Mucosa of rectum (tissue), 2 donors: ENCODE results near the gene ALDOC.
A peak's percentile ranks its signal among the peaks of the same experiment; 100 is the strongest.

Source experiments
- H3K27ac ChIP-seq, 2 donors: one replicate each; pipeline ENCODE4 v1.7.0; 2013; ENCODE audit warnings: inconsistent platforms in 2 of 2, low read depth in 2 of 2, low read length in 2 of 2
- H3K27me3 ChIP-seq, 2 donors: one replicate each; pipeline ENCODE4 v1.7.0; 2013; ENCODE audit warnings: low read length in 2 of 2; ENCODE audit not compliant: control insufficient read depth in 2 of 2, insufficient read depth in 2 of 2
- H3K36me3 ChIP-seq, 2 donors: one replicate each; pipeline ENCODE4 v1.7.0; 2013; ENCODE audit warnings: low read length in 2 of 2; ENCODE audit not compliant: control insufficient read depth in 2 of 2, insufficient read depth in 2 of 2
- H3K4me1 ChIP-seq, 2 donors: one replicate each; pipeline ENCODE4 v1.7.0; 2013; ENCODE audit warnings: low read length in 2 of 2, mild to moderate bottlenecking in 1 of 2; ENCODE audit not compliant: control insufficient read depth in 2 of 2, insufficient read depth in 2 of 2
- H3K4me3 ChIP-seq, 2 donors: one replicate each; pipeline ENCODE4 v1.7.0; 2013; ENCODE audit warnings: low read length in 2 of 2
- H3K9ac ChIP-seq, 2 donors: one replicate each; pipeline ENCODE4 v1.7.0; 2013; ENCODE audit warnings: low read length in 2 of 2, low read depth in 1 of 2, mild to moderate bottlenecking in 1 of 2
- H3K9me3 ChIP-seq, 2 donors: one replicate each; pipeline ENCODE4 v1.7.0; 2013; ENCODE audit warnings: low read length in 2 of 2; ENCODE audit not compliant: control insufficient read depth in 2 of 2
- donor health status: healthy.
- donor health status: Normal muscosa, but diverticular disease.

ALDOC gene

GRCh38 chr17:28547623-28548416 lies 28.9 kb downstream of the ALDOC start:
- Histone ChIP-seq H3K27me3 (no peaks in the 10 kb centered on the region), H3K27ac (peak overlapping the region; percentile 15 to 43), H3K9me3 (no peaks in the 10 kb centered on the region), H3K4me1 (peaks cover 12 to 21% of the 10 kb centered on the region in 2 donors), H3K9ac (no peak overlapping the region), H3K4me3 (no peak overlapping the region), H3K36me3 (peaks cover 0 to 8% of the 10 kb centered on the region in 2 donors)

- H3K4me3 ChIP-seq = no peak overlapping the region
- peak overlapping the region in 1 of 2 donors; percentile 43 for H3K27ac ChIP-seq
- H3K36me3 ChIP-seq = peaks cover 0 to 8% of the 10 kb centered on the region in 2 donors
- H3K4me1 ChIP-seq = peaks cover 9 to 19% of the 10 kb centered on the region in 2 donors
- H3K9ac ChIP-seq = no peak overlapping the region
- H3K9me3 ChIP-seq = no peaks in the 10 kb centered on the region
- H3K27me3 ChIP-seq = no peaks in the 10 kb centered on the region
Observed at GRCh38 chr17:28547096-28547622, 29.5 kb downstream of the ALDOC start.

DNA sequence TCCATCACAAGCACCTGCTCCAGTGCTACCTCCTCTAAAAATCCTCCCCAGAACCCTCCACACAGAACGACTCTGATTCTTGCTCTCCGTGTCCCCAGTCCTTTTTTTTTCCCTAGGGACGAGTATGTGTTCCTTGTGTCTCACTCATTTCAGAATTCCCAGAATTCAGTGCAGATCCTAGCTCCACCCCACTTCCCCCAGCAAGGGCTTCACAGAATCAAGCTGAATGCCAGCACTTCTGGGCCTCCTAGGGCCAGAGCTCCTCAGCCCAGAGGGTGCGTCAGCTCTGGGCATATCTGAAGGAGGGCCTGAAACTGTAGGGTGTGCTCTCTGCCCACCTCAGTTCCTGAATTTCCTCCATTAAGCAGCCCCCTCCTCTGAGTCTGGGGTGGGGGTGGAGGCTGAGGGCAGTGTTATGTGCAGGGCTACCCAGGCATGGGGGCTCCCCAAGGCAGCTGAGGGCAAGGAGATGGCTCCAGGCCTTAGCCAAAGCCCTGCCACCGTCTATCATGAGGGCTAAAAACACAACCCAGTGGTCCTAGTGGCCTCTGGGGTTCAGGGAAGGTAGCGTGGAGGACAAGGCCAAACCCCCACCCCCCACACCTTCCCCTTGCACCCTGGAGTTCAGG lies 30.8 kb downstream of the ALDOC start:
- Histone ChIP-seq H3K9me3 (no peaks in the 10 kb centered on the region), H3K9ac (no peak overlapping the region), H3K4me1 (peaks cover 9 to 14% of the 10 kb centered on the region in 2 donors), H3K4me3 (no peak overlapping the region), H3K27me3 (no peaks in the 10 kb centered on the region), H3K27ac (no peak overlapping the region), H3K36me3 (peaks cover 0 to 8% of the 10 kb centered on the region in 2 donors)

DNA sequence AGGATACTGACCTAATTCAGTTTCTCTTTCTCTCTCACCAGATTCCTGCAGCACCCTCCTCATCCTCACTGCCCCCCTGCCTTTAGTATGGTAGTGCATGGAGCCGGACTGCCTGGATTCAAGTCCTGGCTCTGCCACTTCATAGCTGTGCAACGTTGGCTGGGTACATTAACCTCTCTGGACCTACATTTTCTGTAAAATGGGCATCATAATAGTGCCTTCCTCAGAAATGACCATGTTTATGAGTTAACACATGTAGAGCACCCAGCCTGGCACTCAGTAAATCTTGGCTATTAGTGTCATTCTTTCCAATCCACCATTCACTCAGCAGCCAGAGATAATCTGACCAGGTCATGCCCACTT lies 31.6 kb downstream of the ALDOC start:
- H3K27me3 ChIP-seq = no peaks in the 10 kb centered on the region
- peaks cover 9 to 11% of the 10 kb centered on the region in 2 donors for H3K4me1 ChIP-seq
- H3K27ac ChIP-seq = no peak overlapping the region
- H3K9me3 ChIP-seq = no peaks in the 10 kb centered on the region
- H3K9ac ChIP-seq = no peak overlapping the region
- no peak overlapping the region for H3K4me3 ChIP-seq
- H3K36me3 ChIP-seq = peaks cover 0 to 8% of the 10 kb centered on the region in 2 donors

- no peak overlapping the region for H3K4me3 ChIP-seq
- H3K27me3 ChIP-seq = no peaks in the 10 kb centered on the region
- no peak overlapping the region for H3K27ac ChIP-seq
- H3K36me3 ChIP-seq = peaks cover 0 to 8% of the 10 kb centered on the region in 2 donors
- H3K4me1 ChIP-seq = peaks cover 4 to 8% of the 10 kb centered on the region in 2 donors
- no peak overlapping the region for H3K9ac ChIP-seq
- H3K9me3 ChIP-seq = no peaks in the 10 kb centered on the region
Observed at GRCh38 chr17:28544402-28545140, 32.1 kb downstream of the ALDOC start.

- H3K27me3 ChIP-seq = peaks cover 0 to 3% of the 10 kb centered on the region in 2 donors
- peaks cover 0 to 10% of the 10 kb centered on the region in 2 donors for H3K4me1 ChIP-seq
- no peak overlapping the region for H3K9ac ChIP-seq
- H3K4me3 ChIP-seq = no peak overlapping the region
- H3K27ac ChIP-seq = no peak overlapping the region
- H3K36me3 ChIP-seq = no peaks in the 10 kb centered on the region
- no peaks in the 10 kb centered on the region for H3K9me3 ChIP-seq
Observed at GRCh38 chr17:28541439-28541838, 35.3 kb downstream of the ALDOC start.

DNA sequence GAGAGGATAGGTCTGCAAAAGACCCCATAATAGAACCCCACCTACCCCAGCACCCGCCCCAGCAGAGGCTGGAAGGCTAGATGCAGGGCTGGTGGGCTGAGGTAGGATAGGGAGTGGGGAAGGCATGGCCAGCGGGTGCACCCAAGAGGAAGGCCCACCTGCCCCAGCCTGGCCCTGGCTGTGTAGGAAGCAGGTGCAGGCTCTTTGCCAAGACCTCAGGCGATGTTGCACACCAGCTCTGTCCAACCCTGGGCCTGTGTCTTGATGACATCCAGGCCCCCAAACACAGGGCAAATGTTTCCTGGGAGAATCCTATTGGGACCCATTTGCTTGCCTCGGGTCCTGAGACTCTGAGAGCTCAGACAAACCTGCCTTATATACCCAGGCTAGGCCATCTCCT lies 36.5 kb downstream of the ALDOC start:
- Histone ChIP-seq H3K9me3 (no peaks in the 10 kb centered on the region), H3K4me3 (no peak overlapping the region), H3K27me3 (peaks cover 0 to 3% of the 10 kb centered on the region in 2 donors), H3K4me1 (peaks cover 0 to 19% of the 10 kb centered on the region in 2 donors), H3K9ac (no peak overlapping the region), H3K36me3 (no peaks in the 10 kb centered on the region), H3K27ac (no peak overlapping the region)

DNA sequence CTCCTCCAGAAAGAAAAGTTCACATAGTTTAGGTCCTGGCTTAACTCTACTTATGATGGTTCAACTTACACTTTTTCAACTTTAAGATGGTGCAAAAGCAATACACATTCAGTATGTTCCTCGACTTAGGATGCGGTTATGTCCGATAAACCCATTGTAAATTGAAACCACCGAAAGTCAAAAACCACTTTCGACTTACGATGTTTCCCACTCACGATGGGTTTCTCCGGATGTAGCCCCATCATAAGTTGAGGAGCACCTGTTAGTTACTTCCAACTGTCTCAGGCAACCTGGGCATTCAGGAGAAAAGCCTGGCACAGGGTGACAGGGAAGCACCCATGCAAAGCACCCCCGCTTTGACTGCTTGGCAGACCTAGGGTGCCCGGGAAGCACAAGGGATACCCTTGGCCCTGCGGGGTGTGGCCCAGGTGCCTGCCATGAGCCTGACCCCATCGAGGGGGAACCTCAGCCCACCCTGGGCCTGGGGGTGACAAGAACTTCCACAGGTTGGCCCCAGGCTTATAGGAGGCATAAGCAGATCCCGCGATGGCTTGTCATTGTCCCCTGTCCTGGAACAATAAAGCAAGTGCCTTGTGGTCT lies 38.3 kb downstream of the ALDOC start:
- Histone ChIP-seq H3K27ac (no peak overlapping the region), H3K4me3 (no peak overlapping the region), H3K27me3 (peaks cover 0 to 3% of the 10 kb centered on the region in 2 donors), H3K9me3 (no peaks in the 10 kb centered on the region), H3K4me1 (peaks cover 0 to 27% of the 10 kb centered on the region in 2 donors), H3K9ac (no peak overlapping the region), H3K36me3 (no peaks in the 10 kb centered on the region)

- H3K36me3 ChIP-seq = no peaks in the 10 kb centered on the region
- no peak overlapping the region for H3K27ac ChIP-seq
- H3K4me3 ChIP-seq = no peak overlapping the region
- H3K9ac ChIP-seq = no peak overlapping the region
- peaks cover 8 to 39% of the 10 kb centered on the region in 2 donors for H3K4me1 ChIP-seq
- no peaks in the 10 kb centered on the region for H3K9me3 ChIP-seq
- H3K27me3 ChIP-seq = peaks cover 0 to 3% of the 10 kb centered on the region in 2 donors
Observed at GRCh38 chr17:28537219-28537610, 39.5 kb downstream of the ALDOC start.
